H1 (cell line): ENCODE data around the gene NELFB. TPM values are rescaled to one million over a fixed set of nuclear protein-coding genes. Genes with fewer than 3 reads are reported as not detected.
A peak's percentile ranks its signal among the peaks of the same experiment; 100 is the strongest.

Experiments
- ASH2L ChIP-seq: fragments of 200-600, 300-600 bp; sonication (generic); IDR thresholded peaks from one replicate; pipeline ENCODE4 v1.7.1; 2017; ENCODE audit warnings: low read length
- EGR1 ChIP-seq: IDR thresholded peaks from 2 replicates; pipeline ENCODE4 v1.6.1; 2011; ENCODE audit warnings: low read depth, low read length, borderline replicate concordance
- HDAC2 ChIP-seq, 2 experiments: fragments of 300-600 bp in 1 of 2; sonication (generic) in 1 of 2; IDR thresholded peaks; 2 replicates each; pipeline ENCODE4 v1.6.1; 2011 to 2012; ENCODE audit warnings: low read depth in 2 of 2, low read length in 2 of 2, mild to moderate bottlenecking in 2 of 2, moderate library complexity in 2 of 2, borderline replicate concordance in 1 of 2, inconsistent platforms in 1 of 2
- KDM4A ChIP-seq: IDR thresholded peaks from one replicate; pipeline ENCODE4 v1.7.1; 2012; ENCODE audit warnings: low read depth, mild to moderate bottlenecking, moderate library complexity, low read length, inconsistent platforms; ENCODE audit not compliant: severe bottlenecking
- RNF2 ChIP-seq: fragments of 200-900, 300-1000 bp; sonication (generic); IDR thresholded peaks from 2 replicates; pipeline ENCODE4 v1.7.1; 2016; ENCODE audit warnings: borderline replicate concordance, low read depth, mild to moderate bottlenecking, antibody characterized with exemption, low read length; ENCODE audit not compliant: poor library complexity, severe bottlenecking; ENCODE audit errors: missing control alignments
- polyA plus RNA-seq, 7 experiments: library from polyadenylated mRNA; depleted of rRNA in 3 of 7; stranded (reverse) in 5 of 7; unstranded in 2 of 7; fragments of >200 nt in 5 of 7; fragments of 200-250 nt in 2 of 7; gene quantifications; 1 replicate in 5 of 7; 2 replicates in 1 of 7; 4 replicates in 1 of 7; pipeline versions ENCODE4 v1.2.1 to v1.2.3, GENCODE V29; 2011 to 2013; ENCODE audit warnings: missing spikeins in 2 of 7, mixed read lengths in 2 of 7
- total RNA-seq: library from RNA; stranded (reverse); fragmentation: NEBNext Ultra II Directional; extraction: Animal tissue kit (Norgen Biotek cat#: 25700); gene quantifications from 2 replicates; pipeline ENCODE4 v1.2.1, GENCODE V29; 2021

NELFB gene
- total and polyA plus RNA-seq, 2 of the 8 experiments (the other 6 are each of a cell fraction or from before 2014, with no cell fraction given): 57.6 to 78.0 TPM

GRCh38 chr9:137280474-137281344 lies 25.6 kb downstream of the NELFB start (continued):
- TF ChIP-seq KDM4A: peak; percentile 76
- no peak for TF ChIP-seq EGR1
- peak in 1 of 2 experiments; percentile 68; a peak in 1 of 4 replicates for TF ChIP-seq HDAC2 (IDR thresholded peaks at IDR 0.05; ENCODE audit: borderline replicate concordance in 1 of 2, low read depth in 2 of 2, low read length in 2 of 2)
- peak; percentile 6 for TF ChIP-seq ASH2L
- peak; percentile 4 for TF ChIP-seq RNF2
